DOHH2 (cell line): ENCODE results near the gene SRGAP1.

Experiments
- EZH2phosphoT487 ChIP-seq: fragments of 200-600 bp; sonication (generic); IDR thresholded peaks from 2 replicates; pipeline ENCODE4 v1.6.1; 2017; ENCODE audit warnings: borderline replicate concordance, mild to moderate bottlenecking, antibody characterized with exemption, low read length, moderate library complexity, mixed read lengths
- TF ChIP-seq, protein P1 (sequence below): fragments of 200-600 bp; sonication (generic); IDR thresholded peaks from one replicate; pipeline ENCODE4 v1.5.1; 2014; ENCODE audit warnings: antibody characterized with exemption, mild to moderate bottlenecking, low read depth, low read length; ENCODE audit not compliant: poor library complexity, severe bottlenecking

DNA sequence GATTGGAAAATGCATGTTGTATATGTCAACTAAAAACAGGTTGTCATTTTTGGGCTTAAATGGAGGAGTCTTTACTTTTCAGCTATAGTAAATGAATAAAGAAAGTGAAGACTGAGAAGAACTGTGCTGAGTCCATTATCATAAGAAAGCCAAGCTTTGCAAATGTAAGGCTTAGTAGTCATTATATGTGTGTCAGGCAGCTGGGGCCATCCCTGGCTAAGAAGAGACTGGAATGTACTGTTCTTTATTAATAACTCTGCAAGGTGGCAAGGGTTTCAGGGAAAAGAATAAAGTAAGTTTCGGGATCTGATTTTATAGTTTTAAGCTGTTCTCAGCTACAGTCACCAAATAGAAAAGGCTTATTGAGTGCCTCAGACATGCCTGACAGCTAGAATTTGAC, 48.7 kb downstream of the SRGAP1 start:
- TF ChIP-seq, protein P1, sequence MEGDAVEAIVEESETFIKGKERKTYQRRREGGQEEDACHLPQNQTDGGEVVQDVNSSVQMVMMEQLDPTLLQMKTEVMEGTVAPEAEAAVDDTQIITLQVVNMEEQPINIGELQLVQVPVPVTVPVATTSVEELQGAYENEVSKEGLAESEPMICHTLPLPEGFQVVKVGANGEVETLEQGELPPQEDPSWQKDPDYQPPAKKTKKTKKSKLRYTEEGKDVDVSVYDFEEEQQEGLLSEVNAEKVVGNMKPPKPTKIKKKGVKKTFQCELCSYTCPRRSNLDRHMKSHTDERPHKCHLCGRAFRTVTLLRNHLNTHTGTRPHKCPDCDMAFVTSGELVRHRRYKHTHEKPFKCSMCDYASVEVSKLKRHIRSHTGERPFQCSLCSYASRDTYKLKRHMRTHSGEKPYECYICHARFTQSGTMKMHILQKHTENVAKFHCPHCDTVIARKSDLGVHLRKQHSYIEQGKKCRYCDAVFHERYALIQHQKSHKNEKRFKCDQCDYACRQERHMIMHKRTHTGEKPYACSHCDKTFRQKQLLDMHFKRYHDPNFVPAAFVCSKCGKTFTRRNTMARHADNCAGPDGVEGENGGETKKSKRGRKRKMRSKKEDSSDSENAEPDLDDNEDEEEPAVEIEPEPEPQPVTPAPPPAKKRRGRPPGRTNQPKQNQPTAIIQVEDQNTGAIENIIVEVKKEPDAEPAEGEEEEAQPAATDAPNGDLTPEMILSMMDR = no peak
- no peak for TF ChIP-seq EZH2phosphoT487
